Spleen (tissue), 11 donors: ENCODE results near the gene OR1F1. TPM values are rescaled to one million over a fixed set of nuclear protein-coding genes. Genes with fewer than 3 reads are reported as not detected.
A peak's percentile ranks its signal among the peaks of the same experiment; 100 is the strongest.

Experiments
- DNase-seq: peaks from one replicate; pipeline ENCODE4 v3.0.0-alpha.2; 2020
- H3K27ac ChIP-seq, 8 donors: fragments of 200-600 bp; sonication (generic) in 7 of 8; 1 replicate in 4 of 8; 2 replicates in 4 of 8; pipeline versions ENCODE4 v1.5.0 to v1.8.0; 2016 to 2021; ENCODE audit warnings: inconsistent platforms in 4 of 8, mild to moderate bottlenecking in 4 of 8, moderate library complexity in 1 of 8
- H3K27me3 ChIP-seq, 7 donors: fragments of 200-600 bp; sonication (generic) in 6 of 7; replicated peaks in 1 of 7; 1 replicate in 4 of 7; 2 replicates in 3 of 7; pipeline versions ENCODE4 v1.5.0 to v1.8.0; 2016 to 2021; ENCODE audit warnings: inconsistent platforms in 3 of 7, mild to moderate bottlenecking in 1 of 7
- H3K36me3 ChIP-seq, 6 donors: fragments of 200-600 bp; sonication (generic) in 5 of 6; 1 replicate in 4 of 6; 2 replicates in 2 of 6; pipeline versions ENCODE4 v1.5.0 to v1.8.0; 2016 to 2021; ENCODE audit warnings: inconsistent platforms in 2 of 6
- H3K4me1 ChIP-seq, 6 donors: fragments of 200-600 bp; sonication (generic) in 5 of 6; 1 replicate in 3 of 6; 2 replicates in 3 of 6; pipeline versions ENCODE4 v1.5.0 to v1.8.0; 2016 to 2021; ENCODE audit warnings: inconsistent platforms in 3 of 6
- H3K4me3 ChIP-seq, 8 donors: fragments of 200-600 bp; sonication (generic) in 7 of 8; 1 replicate in 4 of 8; 2 replicates in 4 of 8; pipeline versions ENCODE4 v1.5.0 to v1.8.0; 2016 to 2021; ENCODE audit warnings: inconsistent platforms in 4 of 8, mild to moderate bottlenecking in 4 of 8, moderate library complexity in 2 of 8
- H3K9me3 ChIP-seq, 8 donors: fragments of 200-600 bp; sonication (generic) in 7 of 8; 1 replicate in 4 of 8; 2 replicates in 4 of 8; pipeline versions ENCODE4 v1.5.0 to v1.8.0; 2016 to 2021; ENCODE audit warnings: inconsistent platforms in 4 of 8
- CTCF ChIP-seq, 11 experiments: fragments of 200-600 bp in 7 of 11; fragments of 450-650 bp in 4 of 11; sonication (generic) in 4 of 11; IDR thresholded peaks in 8 of 11; conservative IDR thresholded peaks in 3 of 11; 1 replicate in 7 of 11; 2 replicates in 4 of 11; pipeline versions ENCODE4 v1.4.0 to v1.8.0; 2016 to 2021; ENCODE audit warnings: antibody characterized with exemption in 11 of 11, inconsistent platforms in 4 of 11, mild to moderate bottlenecking in 1 of 11
- POLR2A ChIP-seq, 3 donors: fragments of 450-650 bp; IDR thresholded peaks; one replicate each; pipeline ENCODE4 v1.5.1; 2017; ENCODE audit warnings: antibody characterized with exemption in 3 of 3, mild to moderate bottlenecking in 1 of 3
- POLR2AphosphoS5 ChIP-seq, 3 donors: sonication (generic); formaldehyde crosslinking; IDR thresholded peaks; one replicate each; pipeline ENCODE4 v1.5.1; 2017; ENCODE audit warnings: antibody characterized with exemption in 3 of 3
- WGBS, 5 donors: extraction: QIAGEN DNeasy Blood & Tissue Kit in 3 of 5; methylation state at CpG; one replicate each; pipeline versions ENCODE4 v1.1.5 to v1.1.7; 2013 to 2018; 5-methylcytosine and 5-hydroxymethylcytosine counted together
- intact Hi-C: fragments of 100-400 bp; cut with DNase I; formaldehyde crosslinking; loops from one replicate; pipeline ENCODE4 v1.15.0; 2023; ENCODE audit warnings: low total_unique reads
- polyA plus RNA-seq, 3 donors: library from polyadenylated mRNA; stranded (reverse); fragments of 200-250 nt; gene quantifications; one replicate each; pipeline ENCODE4 v1.2.1, GENCODE V29; 2013
- total RNA-seq, 7 donors: library from RNA; depleted of rRNA in 3 of 7; stranded (reverse); fragments of >200 nt in 3 of 7; fragmentation: NEBNext Ultra II Directional in 4 of 7; extraction: Animal tissue kit (Norgen Biotek cat#: 25700) in 4 of 7; gene quantifications; one replicate each; pipeline versions ENCODE4 v1.1.0 to v1.2.1, GENCODE V29; 2016 to 2021
- donor health status: healthy with polysubstance abuse.
- donor health status: DM: no; HTN: no; CAD: no; lungs with moderate emphysema.
- donor health status: DM: no; HTN: no; CAD: no.
- donor health status: Bipolar disorder and iron deficiency.
- donor health status: healthy.
- donor health status: DM: no; HTN: no; CAD: no.
- donor health status: DM: yes; HTN: yes; CAD: no.

The OR1F1 gene
- total and polyA plus RNA-seq, 10 donors, result not detected

GRCh38 chr16:3150346-3151218 lies 37.4 kb upstream of the OR1F1 start:
- intact Hi-C loops, result no loop called here
- H3K36me3 ChIP-seq, result no peaks in the 10 kb centered on the region
- TF ChIP-seq CTCF (IDR thresholded peaks at IDR 0.05 in 8 of 11, conservative IDR thresholded peaks at IDR 0.05 in 3 of 11), result peak in 1 of 11 experiments; percentile 12
- TF ChIP-seq POLR2AphosphoS5 (IDR thresholded peaks at IDR 0.05), result peak; percentile 64 to 80 (median 76)
- TF ChIP-seq POLR2A (IDR thresholded peaks at IDR 0.05), result no peak
- H3K4me1 ChIP-seq, result peaks cover 6 to 57% (median 38%) of the 10 kb centered on the region in 6 donors
- peak overlapping the region; percentile 73 to 87 (median 82) for H3K27ac ChIP-seq
- H3K4me3 ChIP-seq, result peak overlapping the region; percentile 52 to 74 (median 64)
- H3K27me3 ChIP-seq, result peaks cover 0 to 24% (median 0%) of the 10 kb centered on the region in 7 donors
- 1 to 3% (median 1%) methylated on average over 30 to 62 of the region's 62 CpGs for WGBS, 5 donors
- DNase-seq, result peak; percentile 98
- peaks cover 0 to 25% (median 17%) of the 10 kb centered on the region in 8 donors for H3K9me3 ChIP-seq

- Histone ChIP-seq H3K9me3 (peaks cover 0 to 38% (median 25%) of the 10 kb centered on the region in 8 donors), H3K36me3 (no peaks in the 10 kb centered on the region), H3K4me1 (peaks cover 6 to 54% (median 36%) of the 10 kb centered on the region in 6 donors), H3K4me3 (peak overlapping the region; percentile 3 to 74 (median 59)), H3K27me3 (peaks cover 0 to 24% (median 0%) of the 10 kb centered on the region in 7 donors), H3K27ac (peak overlapping the region; percentile 1 to 71 (median 66))
- intact Hi-C loops, result no loop called here
- 1 to 6% (median 3%) methylated on average over 15 of the region's 15 CpGs for WGBS, 5 donors
- TF ChIP-seq CTCF (IDR thresholded peaks at IDR 0.05 in 8 of 11, conservative IDR thresholded peaks at IDR 0.05 in 3 of 11) (no peak), POLR2A (IDR thresholded peaks at IDR 0.05) (no peak), POLR2AphosphoS5 (IDR thresholded peaks at IDR 0.05) (no peak)
- no peak for DNase-seq
Measured at GRCh38 chr16:3152027-3152276, 36.1 kb upstream of the OR1F1 start.

- Histone ChIP-seq H3K4me3 (peak overlapping the region; percentile 20 to 74 (median 59)), H3K4me1 (peaks cover 6 to 59% (median 40%) of the 10 kb centered on the region in 6 donors), H3K27ac (peak overlapping the region; percentile 1 to 71 (median 66)), H3K9me3 (peaks cover 0 to 38% (median 25%) of the 10 kb centered on the region in 8 donors), H3K27me3 (peaks cover 0 to 27% (median 0%) of the 10 kb centered on the region in 7 donors), H3K36me3 (no peaks in the 10 kb centered on the region)
- intact Hi-C loops, result no loop called here
- TF ChIP-seq CTCF (IDR thresholded peaks at IDR 0.05 in 8 of 11, conservative IDR thresholded peaks at IDR 0.05 in 3 of 11), result peak in 6 of 11 experiments; percentile 15 to 39 (median 30)
- no peak for TF ChIP-seq POLR2A (IDR thresholded peaks at IDR 0.05)
- TF ChIP-seq POLR2AphosphoS5 (IDR thresholded peaks at IDR 0.05), result peak in 1 of 3 donors; percentile 32
- DNase-seq, result peak; percentile 87
- WGBS, 5 donors, result 2 to 4% (median 2%) methylated on average over 38 to 42 of the region's 42 CpGs
Measured at GRCh38 chr16:3152277-3152990, 35.6 kb upstream of the OR1F1 start.
